K562 (cell line): ENCODE results near the gene HES6.

Source experiments
- EHMT2 ChIP-seq: fragments of 450-650 bp; IDR thresholded peaks from 2 replicates; pipeline ENCODE4 v1.6.1; 2018; ENCODE audit warnings: antibody characterized with exemption
- GABPA ChIP-seq: fragments of 200-800 bp; sonication (Bioruptor generic); conservative IDR thresholded peaks from 2 replicates; pipeline ENCODE4 v1.6.1; 2016; ENCODE audit warnings: low read depth, missing genetic modification characterization, missing compliant biosample characterization
- NFE2L1 ChIP-seq: fragments of 450-650 bp; IDR thresholded peaks from 2 replicates; pipeline ENCODE4 v1.6.1; 2016; ENCODE audit warnings: missing genetic modification characterization, low read depth, mild to moderate bottlenecking, missing compliant biosample characterization, moderate library complexity, borderline replicate concordance
- NR4A1 ChIP-seq, 2 experiments: fragments of 250-450 bp in 1 of 2; fragments of 450-650 bp in 1 of 2; sonication (Bioruptor Pico) in 1 of 2; IDR thresholded peaks; 2 replicates each; pipeline versions ENCODE4 v1.4.0 to v1.6.1; 2016 to 2020; ENCODE audit warnings: mild to moderate bottlenecking in 2 of 2, missing compliant biosample characterization in 1 of 2, missing genetic modification characterization in 1 of 2, moderate library complexity in 1 of 2

GRCh38 chr2:238254095-238254723, 14.4 kb upstream of the HES6 start:
- TF ChIP-seq GABPA (tag) (no peak), NR4A1 (CRISPR knock-in tag; IDR thresholded peaks at IDR 0.05) (no peak), NR4A1 (tag; IDR thresholded peaks at IDR 0.05) (no peak), EHMT2 (no peak), NFE2L1 (tag) (no peak)
